ENCODE results near the gene HIVEP1. TPM values are rescaled to one million over a fixed set of nuclear protein-coding genes. Genes with fewer than 3 reads are reported as not detected.
A peak's percentile ranks its signal among the peaks of the same experiment; 100 is the strongest.

The HIVEP1 gene
- total and polyA plus RNA-seq, 2 of the 13 experiments (the other 11 are each of a cell fraction or from before 2014, with no cell fraction given), result 7.4 to 9.9 TPM

GRCh38 chr6:12012558-12013306, 620 bp downstream of the HIVEP1 start (continued):
- TF ChIP-seq REXO4 (CRISPR knock-in tag; IDR thresholded peaks at IDR 0.05; ENCODE audit: borderline replicate concordance) (no peak), ZNF547 (CRISPR knock-in tag; IDR thresholded peaks at IDR 0.05) (no peak), TAF15 (IDR thresholded peaks at IDR 0.05; ENCODE audit: low read depth, low read length, poor library complexity, severe bottlenecking) (no peak), SNAI1 (CRISPR knock-in tag; IDR thresholded peaks at IDR 0.05; ENCODE audit: borderline replicate concordance) (0 out of 2 replicates have a peak, but pooled peaks have one; percentile 25), SMAD9 (CRISPR knock-in tag; IDR thresholded peaks at IDR 0.05) (no peak), EED (CRISPR knock-in tag; IDR thresholded peaks at IDR 0.05) (no peak), ZIK1 (CRISPR knock-in tag; IDR thresholded peaks at IDR 0.05; ENCODE audit: borderline replicate concordance, low read depth) (no peak), PCBP2 (optimal IDR thresholded peaks at IDR 0.05; ENCODE audit: low read depth, low read length, poor library complexity, severe bottlenecking) (no peak), ZNF264 (CRISPR knock-in tag; IDR thresholded peaks at IDR 0.05) (no peak), KAT7 (CRISPR knock-in tag; IDR thresholded peaks at IDR 0.05; ENCODE audit: borderline replicate concordance) (peak; percentile 73; the same call in 1 of the 2 replicates), SCMH1 (CRISPR knock-in tag; IDR thresholded peaks at IDR 0.05; ENCODE audit: borderline replicate concordance) (no peak), KDM2A (CRISPR knock-in tag; IDR thresholded peaks at IDR 0.05; ENCODE audit: borderline replicate concordance, low read depth) (peak; percentile 61; the same call in 1 of the 2 replicates), ATM (IDR thresholded peaks at IDR 0.05; ENCODE audit: borderline replicate concordance) (no peak), MAFF (IDR thresholded peaks at IDR 0.05; ENCODE audit: low read depth, low read length) (no peak), SNAPC5 (CRISPR knock-in tag; IDR thresholded peaks at IDR 0.05; ENCODE audit: borderline replicate concordance) (no peak), ZNF549 (CRISPR knock-in tag; IDR thresholded peaks at IDR 0.05) (no peak), ARID4A (CRISPR knock-in tag; IDR thresholded peaks at IDR 0.05; ENCODE audit: borderline replicate concordance) (peak; percentile 76)
- TF ChIP-seq, protein P1, sequence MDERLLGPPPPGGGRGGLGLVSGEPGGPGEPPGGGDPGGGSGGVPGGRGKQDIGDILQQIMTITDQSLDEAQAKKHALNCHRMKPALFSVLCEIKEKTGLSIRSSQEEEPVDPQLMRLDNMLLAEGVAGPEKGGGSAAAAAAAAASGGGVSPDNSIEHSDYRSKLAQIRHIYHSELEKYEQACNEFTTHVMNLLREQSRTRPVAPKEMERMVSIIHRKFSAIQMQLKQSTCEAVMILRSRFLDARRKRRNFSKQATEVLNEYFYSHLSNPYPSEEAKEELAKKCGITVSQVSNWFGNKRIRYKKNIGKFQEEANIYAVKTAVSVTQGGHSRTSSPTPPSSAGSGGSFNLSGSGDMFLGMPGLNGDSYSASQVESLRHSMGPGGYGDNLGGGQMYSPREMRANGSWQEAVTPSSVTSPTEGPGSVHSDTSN (CRISPR knock-in tag; IDR thresholded peaks at IDR 0.05), result no peak
- TF ChIP-seq, protein P2, sequence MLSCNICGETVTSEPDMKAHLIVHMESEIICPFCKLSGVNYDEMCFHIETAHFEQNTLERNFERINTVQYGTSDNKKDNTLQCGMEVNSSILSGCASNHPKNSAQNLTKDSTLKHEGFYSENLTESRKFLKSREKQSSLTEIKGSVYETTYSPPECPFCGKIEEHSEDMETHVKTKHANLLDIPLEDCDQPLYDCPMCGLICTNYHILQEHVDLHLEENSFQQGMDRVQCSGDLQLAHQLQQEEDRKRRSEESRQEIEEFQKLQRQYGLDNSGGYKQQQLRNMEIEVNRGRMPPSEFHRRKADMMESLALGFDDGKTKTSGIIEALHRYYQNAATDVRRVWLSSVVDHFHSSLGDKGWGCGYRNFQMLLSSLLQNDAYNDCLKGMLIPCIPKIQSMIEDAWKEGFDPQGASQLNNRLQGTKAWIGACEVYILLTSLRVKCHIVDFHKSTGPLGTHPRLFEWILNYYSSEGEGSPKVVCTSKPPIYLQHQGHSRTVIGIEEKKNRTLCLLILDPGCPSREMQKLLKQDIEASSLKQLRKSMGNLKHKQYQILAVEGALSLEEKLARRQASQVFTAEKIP (CRISPR knock-in tag; IDR thresholded peaks at IDR 0.05; ENCODE audit: borderline replicate concordance), result no peak

Measured in HepG2 (cell line).